HL-60 (cell line): ENCODE measurements around the gene CLPTM1L.

Source experiments
- GABPA ChIP-seq: IDR thresholded peaks from 2 replicates; pipeline ENCODE4 v1.6.1; 2012; ENCODE audit warnings: low read depth
- POLR2AphosphoS5 ChIP-seq: IDR thresholded peaks from 2 replicates; pipeline ENCODE4 v1.6.1; 2012; ENCODE audit warnings: low read depth
- SPI1 ChIP-seq: IDR thresholded peaks from 2 replicates; pipeline ENCODE4 v1.6.1; 2012; ENCODE audit warnings: low read depth, mild to moderate bottlenecking, borderline replicate concordance
- TF ChIP-seq, protein P1 (sequence below): IDR thresholded peaks from one replicate; pipeline ENCODE4 v1.5.1; 2011; ENCODE audit warnings: low read length, control low read depth, inconsistent platforms; ENCODE audit not compliant: insufficient read depth
- TF ChIP-seq, protein P2 (sequence below): IDR thresholded peaks from 2 replicates; pipeline ENCODE4 v1.6.1; 2012; ENCODE audit warnings: low read depth; ENCODE audit not compliant: insufficient replicate concordance

DNA sequence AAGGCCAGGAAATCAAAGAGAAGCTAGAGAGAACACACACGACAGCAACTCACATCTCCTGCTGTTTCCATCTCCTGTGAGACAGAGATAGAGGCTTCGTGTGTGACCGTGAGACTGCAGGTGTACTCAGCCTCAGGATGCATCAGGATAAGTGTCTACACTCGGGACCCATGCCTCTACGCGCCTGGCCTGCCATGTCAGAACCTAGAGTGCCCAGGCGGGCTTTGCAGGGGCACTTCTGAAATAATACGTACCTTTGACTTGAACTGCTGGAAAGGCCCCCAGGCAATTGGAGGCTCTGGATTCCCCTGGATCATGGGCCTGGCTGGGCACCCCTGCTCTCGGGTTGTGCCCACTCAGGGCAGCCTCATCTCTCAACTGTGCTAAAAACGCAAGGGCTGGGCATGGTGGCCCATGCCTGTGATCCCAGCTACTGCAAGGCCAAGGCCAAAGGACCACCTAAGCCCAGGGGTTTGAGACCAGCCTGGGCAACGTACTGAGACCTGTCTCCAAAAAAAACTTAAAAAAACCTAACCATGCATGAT lies 13.0 kb downstream of the CLPTM1L start:
- TF ChIP-seq, protein P1, sequence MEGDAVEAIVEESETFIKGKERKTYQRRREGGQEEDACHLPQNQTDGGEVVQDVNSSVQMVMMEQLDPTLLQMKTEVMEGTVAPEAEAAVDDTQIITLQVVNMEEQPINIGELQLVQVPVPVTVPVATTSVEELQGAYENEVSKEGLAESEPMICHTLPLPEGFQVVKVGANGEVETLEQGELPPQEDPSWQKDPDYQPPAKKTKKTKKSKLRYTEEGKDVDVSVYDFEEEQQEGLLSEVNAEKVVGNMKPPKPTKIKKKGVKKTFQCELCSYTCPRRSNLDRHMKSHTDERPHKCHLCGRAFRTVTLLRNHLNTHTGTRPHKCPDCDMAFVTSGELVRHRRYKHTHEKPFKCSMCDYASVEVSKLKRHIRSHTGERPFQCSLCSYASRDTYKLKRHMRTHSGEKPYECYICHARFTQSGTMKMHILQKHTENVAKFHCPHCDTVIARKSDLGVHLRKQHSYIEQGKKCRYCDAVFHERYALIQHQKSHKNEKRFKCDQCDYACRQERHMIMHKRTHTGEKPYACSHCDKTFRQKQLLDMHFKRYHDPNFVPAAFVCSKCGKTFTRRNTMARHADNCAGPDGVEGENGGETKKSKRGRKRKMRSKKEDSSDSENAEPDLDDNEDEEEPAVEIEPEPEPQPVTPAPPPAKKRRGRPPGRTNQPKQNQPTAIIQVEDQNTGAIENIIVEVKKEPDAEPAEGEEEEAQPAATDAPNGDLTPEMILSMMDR = no peak
- TF ChIP-seq GABPA (no peak), POLR2AphosphoS5 (no peak), SPI1 (no peak)
- TF ChIP-seq, protein P2, sequence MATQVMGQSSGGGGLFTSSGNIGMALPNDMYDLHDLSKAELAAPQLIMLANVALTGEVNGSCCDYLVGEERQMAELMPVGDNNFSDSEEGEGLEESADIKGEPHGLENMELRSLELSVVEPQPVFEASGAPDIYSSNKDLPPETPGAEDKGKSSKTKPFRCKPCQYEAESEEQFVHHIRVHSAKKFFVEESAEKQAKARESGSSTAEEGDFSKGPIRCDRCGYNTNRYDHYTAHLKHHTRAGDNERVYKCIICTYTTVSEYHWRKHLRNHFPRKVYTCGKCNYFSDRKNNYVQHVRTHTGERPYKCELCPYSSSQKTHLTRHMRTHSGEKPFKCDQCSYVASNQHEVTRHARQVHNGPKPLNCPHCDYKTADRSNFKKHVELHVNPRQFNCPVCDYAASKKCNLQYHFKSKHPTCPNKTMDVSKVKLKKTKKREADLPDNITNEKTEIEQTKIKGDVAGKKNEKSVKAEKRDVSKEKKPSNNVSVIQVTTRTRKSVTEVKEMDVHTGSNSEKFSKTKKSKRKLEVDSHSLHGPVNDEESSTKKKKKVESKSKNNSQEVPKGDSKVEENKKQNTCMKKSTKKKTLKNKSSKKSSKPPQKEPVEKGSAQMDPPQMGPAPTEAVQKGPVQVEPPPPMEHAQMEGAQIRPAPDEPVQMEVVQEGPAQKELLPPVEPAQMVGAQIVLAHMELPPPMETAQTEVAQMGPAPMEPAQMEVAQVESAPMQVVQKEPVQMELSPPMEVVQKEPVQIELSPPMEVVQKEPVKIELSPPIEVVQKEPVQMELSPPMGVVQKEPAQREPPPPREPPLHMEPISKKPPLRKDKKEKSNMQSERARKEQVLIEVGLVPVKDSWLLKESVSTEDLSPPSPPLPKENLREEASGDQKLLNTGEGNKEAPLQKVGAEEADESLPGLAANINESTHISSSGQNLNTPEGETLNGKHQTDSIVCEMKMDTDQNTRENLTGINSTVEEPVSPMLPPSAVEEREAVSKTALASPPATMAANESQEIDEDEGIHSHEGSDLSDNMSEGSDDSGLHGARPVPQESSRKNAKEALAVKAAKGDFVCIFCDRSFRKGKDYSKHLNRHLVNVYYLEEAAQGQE = no peak
